Testis (tissue), 3 donors: ENCODE results near the gene PLEKHM2. TPM values are rescaled to one million over a fixed set of nuclear protein-coding genes. Genes with fewer than 3 reads are reported as not detected.

Experiments
- DNase-seq: peaks from one replicate; pipeline ENCODE4 v3.0.0-alpha.2; 2019
- H3K27ac ChIP-seq, 2 donors: fragments of 200-600 bp; sonication (generic); one replicate each; pipeline ENCODE4 v1.5.1; 2019
- H3K27me3 ChIP-seq: fragments of 200-600 bp; sonication (generic); one replicate; pipeline ENCODE4 v1.5.1; 2019
- H3K36me3 ChIP-seq: fragments of 200-600 bp; sonication (generic); one replicate; pipeline ENCODE4 v1.5.1; 2017; ENCODE audit warnings: low read depth; ENCODE audit errors: missing control alignments
- H3K4me1 ChIP-seq: fragments of 200-600 bp; sonication (generic); one replicate; pipeline ENCODE4 v1.5.1; 2019
- H3K4me3 ChIP-seq, 2 donors: fragments of 200-600 bp; sonication (generic); one replicate each; pipeline ENCODE4 v1.5.1; 2017 to 2019
- H3K9me3 ChIP-seq: fragments of 200-600 bp; sonication (generic); one replicate; pipeline ENCODE4 v1.5.1; 2017
- CTCF ChIP-seq, 3 experiments: fragments of 450-650 bp in 2 of 3; fragments of 200-600 bp in 1 of 3; sonication (generic) in 1 of 3; IDR thresholded peaks; one replicate each; pipeline ENCODE4 v1.5.1; 2016 to 2019; ENCODE audit warnings: antibody characterized with exemption in 3 of 3, mild to moderate bottlenecking in 2 of 3, moderate library complexity in 1 of 3
- POLR2A ChIP-seq: fragments of 450-650 bp; IDR thresholded peaks from one replicate; pipeline ENCODE4 v1.6.1; 2017; ENCODE audit warnings: antibody characterized with exemption, mild to moderate bottlenecking, moderate library complexity
- WGBS, 2 donors: methylation state at CpG; one replicate each; pipeline ENCODE4 v1.1.5; 2018; 5-methylcytosine and 5-hydroxymethylcytosine counted together
- intact Hi-C: fragments of 100-400 bp; cut with DNase I; formaldehyde crosslinking; loops from one replicate; pipeline ENCODE4 v1.15.1; 2023; ENCODE audit warnings: low total_unique reads
- polyA plus RNA-seq: library from polyadenylated mRNA; stranded (reverse); fragments of 350-450 nt; fragmentation: Illumina TruSeq; extraction: RNeasy Lipid Tissue Mini Kit (QIAGEN cat#74804); gene quantifications from one replicate; pipeline ENCODE4 v1.2.3, GENCODE V29; 2014; ENCODE audit warnings: low read depth, low replicate concordance; ENCODE audit not compliant: insufficient read depth
- total RNA-seq, 2 donors: library from RNA; depleted of rRNA; stranded (reverse); fragments of >200 nt; gene quantifications; one replicate each; pipeline ENCODE4 v1.2.3, GENCODE V29; 2016

The PLEKHM2 gene
- total and polyA plus RNA-seq, 3 donors from 2014 or later = 61.9 to 98.4 (median 70.2) TPM

- H3K36me3 ChIP-seq = no peaks in the 10 kb centered on the region
- WGBS, 2 donors = 67 to 76% methylated on average over 8 to 13 of the region's 13 CpGs
- no peaks in the 10 kb centered on the region for H3K9me3 ChIP-seq
- H3K4me3 ChIP-seq = no peak overlapping the region
- no peak for DNase-seq
- no peak overlapping the region for H3K27ac ChIP-seq
- no peaks in the 10 kb centered on the region for H3K27me3 ChIP-seq
- intact Hi-C loops = no loop called here
- peaks cover 9% of the 10 kb centered on the region for H3K4me1 ChIP-seq
- TF ChIP-seq CTCF (IDR thresholded peaks at IDR 0.05) (no peak), POLR2A (no peak)
Measured at GRCh38 chr1:15727424-15727823, 43.3 kb downstream of the PLEKHM2 start.

DNA sequence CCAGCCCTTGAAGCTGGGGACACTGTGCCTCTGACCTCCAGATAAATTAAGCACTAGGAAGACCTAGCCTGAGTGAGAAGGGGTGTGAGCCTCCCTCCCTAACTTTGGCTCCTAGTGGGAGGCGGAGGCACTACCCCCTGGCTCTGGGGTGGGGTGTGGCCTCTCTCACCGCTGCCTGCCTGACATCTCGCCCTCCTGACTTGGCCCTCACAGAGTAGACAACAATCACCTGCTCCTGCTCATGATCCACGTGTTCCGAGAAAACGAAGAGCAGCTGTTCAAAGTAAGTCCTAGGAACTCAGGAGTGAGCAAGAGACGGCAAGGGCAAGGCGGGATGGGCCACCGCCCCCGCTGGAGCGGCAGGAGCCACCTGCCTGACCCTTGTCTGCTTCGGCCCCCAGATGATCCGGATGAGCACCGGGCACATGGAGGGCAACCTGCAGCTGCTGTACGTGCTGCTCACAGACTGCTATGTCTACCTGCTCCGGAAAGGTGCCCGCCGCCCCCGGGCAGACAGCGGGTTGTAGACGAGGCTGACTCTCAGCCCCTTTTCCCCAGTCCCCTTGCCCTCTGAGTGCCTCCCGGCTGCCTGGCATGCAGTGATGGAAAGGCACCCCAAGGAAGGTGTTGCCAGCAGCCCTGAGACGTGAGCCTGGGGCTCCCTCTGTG is 43.9 kb downstream of the PLEKHM2 start:
- no peaks in the 10 kb centered on the region for H3K9me3 ChIP-seq
- no peak for DNase-seq
- TF ChIP-seq CTCF (IDR thresholded peaks at IDR 0.05) (no peak), POLR2A (no peak)
- H3K4me3 ChIP-seq = no peak overlapping the region
- H3K27ac ChIP-seq = no peak overlapping the region
- no peaks in the 10 kb centered on the region for H3K36me3 ChIP-seq
- intact Hi-C loops = no loop called here
- WGBS, 2 donors = 84 to 92% methylated on average over 12 to 23 of the region's 23 CpGs
- H3K27me3 ChIP-seq = no peaks in the 10 kb centered on the region
- peaks cover 4% of the 10 kb centered on the region for H3K4me1 ChIP-seq

- no peaks in the 10 kb centered on the region for H3K9me3 ChIP-seq
- WGBS, 2 donors = 81 to 89% methylated on average over 22 of the region's 22 CpGs
- no peaks in the 10 kb centered on the region for H3K27me3 ChIP-seq
- H3K4me1 ChIP-seq = peaks cover 4% of the 10 kb centered on the region
- TF ChIP-seq POLR2A (no peak), CTCF (IDR thresholded peaks at IDR 0.05) (no peak)
- no peak for DNase-seq
- no peaks in the 10 kb centered on the region for H3K36me3 ChIP-seq
- intact Hi-C loops = no loop called here
- no peak overlapping the region for H3K27ac ChIP-seq
- no peak overlapping the region for H3K4me3 ChIP-seq
Measured at GRCh38 chr1:15728937-15729657, 45.0 kb downstream of the PLEKHM2 start.

DNA sequence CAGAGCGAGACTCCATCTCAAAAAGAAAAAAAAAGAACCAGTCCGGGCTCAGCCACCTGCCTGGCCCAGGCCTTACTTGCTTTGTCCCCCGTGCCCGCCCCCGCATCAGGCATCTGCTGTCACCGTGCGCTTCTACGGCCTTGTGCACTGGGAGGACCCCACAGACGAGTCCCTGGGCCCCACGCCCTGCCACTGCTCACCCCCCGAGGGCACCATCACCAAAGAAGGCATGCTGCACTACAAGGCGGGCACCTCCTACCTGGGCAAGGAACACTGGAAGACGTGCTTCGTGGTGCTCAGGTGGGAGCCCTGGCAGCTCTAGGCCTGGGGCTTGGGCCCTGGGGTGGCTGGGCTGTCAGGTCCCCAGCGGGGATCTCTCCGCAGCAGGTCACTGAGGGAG is 46.3 kb downstream of the PLEKHM2 start:
- no peaks in the 10 kb centered on the region for H3K36me3 ChIP-seq
- no peak overlapping the region for H3K27ac ChIP-seq
- H3K27me3 ChIP-seq = no peaks in the 10 kb centered on the region
- DNase-seq = no peak
- 89 to 91% methylated on average over 16 of the region's 16 CpGs for WGBS, 2 donors
- no peak overlapping the region for H3K4me3 ChIP-seq
- H3K4me1 ChIP-seq = peaks cover 4% of the 10 kb centered on the region
- no peak for TF ChIP-seq CTCF (IDR thresholded peaks at IDR 0.05)
- TF ChIP-seq POLR2A = no peak
- intact Hi-C loops = no loop called here
- no peaks in the 10 kb centered on the region for H3K9me3 ChIP-seq
